WTC11 (cell line): Measurements from ENCODE around the gene SLC25A31. TPM values are rescaled to one million over a fixed set of nuclear protein-coding genes. Genes with fewer than 3 reads are reported as not detected.

Source experiments
- ATAC-seq: fragments of 200-7000 bp; cut with Tn5 transposase; 2 replicates; pipeline ENCODE4 v1.10.0; 2021; ENCODE audit warnings: mild to moderate bottlenecking, moderate library complexity
- CTCF ChIA-PET: fragments of 300-600 bp; sonication (Branson Sonifier 250); formaldehyde crosslinking; loops from one replicate; lab custom pipeline; 2021; ENCODE audit warnings: antibody characterized with exemption; lab: Charles Lee
- POLR2A ChIA-PET: fragments of 350-600 bp; sonication (Branson Sonifier 250); formaldehyde crosslinking; loops from one replicate; lab custom pipeline; 2021; ENCODE audit warnings: antibody characterized with exemption; lab: Charles Lee
- DNase-seq: peaks from one replicate; pipeline ENCODE4 v3.0.0; 2021; ENCODE audit warnings: low spot score
- H3K27ac Mint-ChIP-seq: 2 replicates; pipeline ENCODE4 v1.8.0; 2021; ENCODE audit warnings: mixed read lengths
- H3K27me3 Mint-ChIP-seq: 2 replicates; pipeline ENCODE4 v1.8.0; 2021; ENCODE audit warnings: low read depth, mild to moderate bottlenecking, moderate library complexity, mixed read lengths
- H3K36me3 Mint-ChIP-seq: 2 replicates; pipeline ENCODE4 v1.8.0; 2021; ENCODE audit warnings: mixed read lengths
- H3K4me1 Mint-ChIP-seq: 2 replicates; pipeline ENCODE4 v1.8.0; 2022; ENCODE audit warnings: mixed read lengths
- H3K4me3 Mint-ChIP-seq: 2 replicates; pipeline ENCODE4 v1.8.0; 2021; ENCODE audit warnings: mild to moderate bottlenecking, moderate library complexity, mixed read lengths
- H3K9me3 Mint-ChIP-seq: 2 replicates; pipeline ENCODE4 v1.8.0; 2021; ENCODE audit warnings: mixed read lengths
- ERG ChIP-seq: fragments of 250-450 bp; sonication (Bioruptor Pico); IDR thresholded peaks from 2 replicates; pipeline ENCODE4 v1.8.0; 2021; ENCODE audit warnings: mild to moderate bottlenecking
- GRHL2 ChIP-seq: fragments of 250-450 bp; sonication (Bioruptor Pico); IDR thresholded peaks from 2 replicates; pipeline ENCODE4 v1.8.0; 2022; ENCODE audit warnings: mild to moderate bottlenecking, moderate library complexity; ENCODE audit not compliant: insufficient replicate concordance, severe bottlenecking
- HMGXB4 ChIP-seq: sonication (generic); formaldehyde crosslinking; IDR thresholded peaks from 2 replicates; pipeline ENCODE4 v1.8.1; 2023; ENCODE audit warnings: mild to moderate bottlenecking, moderate library complexity, missing genetic modification reagents
- MXD4 ChIP-seq: fragments of 250-450 bp; sonication (Bioruptor Pico); IDR thresholded peaks from 2 replicates; pipeline ENCODE4 v1.8.0; 2021; ENCODE audit warnings: mild to moderate bottlenecking, moderate library complexity, borderline replicate concordance
- NR3C1 ChIP-seq: sonication (generic); formaldehyde crosslinking; conservative IDR thresholded peaks from 2 replicates; pipeline ENCODE4 v1.8.1; 2023; ENCODE audit warnings: low read depth, mild to moderate bottlenecking, missing genetic modification reagents
- ZBTB43 ChIP-seq: sonication (generic); formaldehyde crosslinking; IDR thresholded peaks from 2 replicates; pipeline ENCODE4 v1.8.1; 2023; ENCODE audit warnings: mild to moderate bottlenecking, missing genetic modification reagents
- ZNF416 ChIP-seq: fragments of 250-450 bp; sonication (Bioruptor Pico); IDR thresholded peaks from 2 replicates; pipeline ENCODE4 v1.9.0; 2021; ENCODE audit warnings: mild to moderate bottlenecking, inconsistent platforms
- total RNA-seq: library from RNA; stranded (reverse); gene quantifications from 3 replicates; pipeline ENCODE4 v1.2.3, GENCODE V29; 2021
- TF ChIP-seq, protein P1 (sequence below): sonication (generic); formaldehyde crosslinking; IDR thresholded peaks from 2 replicates; pipeline ENCODE4 v1.8.0; 2023; ENCODE audit warnings: missing genetic modification reagents
- TF ChIP-seq, protein P2 (sequence below): fragments of 200-600 bp; IDR thresholded peaks from 2 replicates; pipeline ENCODE4 v1.8.0; 2022; ENCODE audit warnings: antibody characterized with exemption
- TF ChIP-seq, protein P3 (sequence below): sonication (generic); formaldehyde crosslinking; IDR thresholded peaks from 2 replicates; pipeline ENCODE4 v1.8.1; 2022; ENCODE audit warnings: mild to moderate bottlenecking, moderate library complexity, missing genetic modification reagents

SLC25A31 gene
- total RNA-seq, 1 experiment from 2014 or later = not detected

DNA sequence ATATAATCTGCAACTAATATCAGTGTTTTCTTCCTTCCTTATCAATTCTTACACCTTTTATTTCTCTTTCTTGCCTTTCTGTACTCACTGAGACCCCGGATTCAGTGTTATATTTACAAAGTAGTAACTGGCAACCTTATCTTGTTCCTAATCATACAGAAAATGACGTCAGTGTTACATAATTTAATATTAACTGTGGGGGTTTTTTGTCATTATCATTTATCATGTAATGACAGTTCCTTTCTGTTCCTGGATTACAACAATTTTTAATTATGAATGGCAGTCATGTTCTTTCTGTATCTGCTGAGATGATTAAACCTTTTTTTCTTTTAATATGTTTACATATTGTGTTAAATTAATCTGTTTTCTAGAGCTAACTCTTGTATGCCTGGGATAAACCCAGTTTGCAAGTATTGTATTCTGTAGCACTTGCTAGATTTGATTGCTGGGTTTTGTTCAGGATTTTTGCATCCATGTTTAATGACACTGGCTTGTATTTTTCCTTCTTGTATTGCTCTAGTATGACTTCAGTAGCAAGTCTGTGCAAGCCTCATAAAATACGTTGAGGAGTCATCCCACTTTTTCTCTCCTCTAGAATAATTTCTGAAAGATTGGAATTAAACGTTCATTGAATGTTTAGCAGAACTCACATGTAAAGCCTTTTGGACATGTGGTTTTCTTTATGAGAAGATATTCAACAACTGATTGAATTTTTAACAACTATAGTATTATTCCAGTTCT, 41.5 kb downstream of the SLC25A31 start:
- Mint-ChIP-seq H3K4me3 (no peak overlapping the region), H3K27ac (no peak overlapping the region), H3K36me3 (no peaks in the 10 kb centered on the region), H3K27me3 (no peaks in the 10 kb centered on the region), H3K9me3 (no peaks in the 10 kb centered on the region), H3K4me1 (peaks cover 2% of the 10 kb centered on the region; the same call in 1 of the 2 replicates)
- no peak for ATAC-seq
- CTCF ChIA-PET = no interaction called here
- POLR2A ChIA-PET = no interaction called here
- no peak for DNase-seq
- TF ChIP-seq HMGXB4 (no peak), NR3C1 (CRISPR knock-in tag) (no peak), GRHL2 (CRISPR knock-in tag) (no peak), ZNF416 (CRISPR knock-in tag) (no peak), ZBTB43 (CRISPR knock-in tag) (no peak), MXD4 (CRISPR knock-in tag) (no peak)
- TF ChIP-seq, protein P1, sequence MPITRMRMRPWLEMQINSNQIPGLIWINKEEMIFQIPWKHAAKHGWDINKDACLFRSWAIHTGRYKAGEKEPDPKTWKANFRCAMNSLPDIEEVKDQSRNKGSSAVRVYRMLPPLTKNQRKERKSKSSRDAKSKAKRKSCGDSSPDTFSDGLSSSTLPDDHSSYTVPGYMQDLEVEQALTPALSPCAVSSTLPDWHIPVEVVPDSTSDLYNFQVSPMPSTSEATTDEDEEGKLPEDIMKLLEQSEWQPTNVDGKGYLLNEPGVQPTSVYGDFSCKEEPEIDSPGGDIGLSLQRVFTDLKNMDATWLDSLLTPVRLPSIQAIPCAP = no peak
- TF ChIP-seq, protein P2, sequence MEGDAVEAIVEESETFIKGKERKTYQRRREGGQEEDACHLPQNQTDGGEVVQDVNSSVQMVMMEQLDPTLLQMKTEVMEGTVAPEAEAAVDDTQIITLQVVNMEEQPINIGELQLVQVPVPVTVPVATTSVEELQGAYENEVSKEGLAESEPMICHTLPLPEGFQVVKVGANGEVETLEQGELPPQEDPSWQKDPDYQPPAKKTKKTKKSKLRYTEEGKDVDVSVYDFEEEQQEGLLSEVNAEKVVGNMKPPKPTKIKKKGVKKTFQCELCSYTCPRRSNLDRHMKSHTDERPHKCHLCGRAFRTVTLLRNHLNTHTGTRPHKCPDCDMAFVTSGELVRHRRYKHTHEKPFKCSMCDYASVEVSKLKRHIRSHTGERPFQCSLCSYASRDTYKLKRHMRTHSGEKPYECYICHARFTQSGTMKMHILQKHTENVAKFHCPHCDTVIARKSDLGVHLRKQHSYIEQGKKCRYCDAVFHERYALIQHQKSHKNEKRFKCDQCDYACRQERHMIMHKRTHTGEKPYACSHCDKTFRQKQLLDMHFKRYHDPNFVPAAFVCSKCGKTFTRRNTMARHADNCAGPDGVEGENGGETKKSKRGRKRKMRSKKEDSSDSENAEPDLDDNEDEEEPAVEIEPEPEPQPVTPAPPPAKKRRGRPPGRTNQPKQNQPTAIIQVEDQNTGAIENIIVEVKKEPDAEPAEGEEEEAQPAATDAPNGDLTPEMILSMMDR = no peak
- TF ChIP-seq, protein P3, sequence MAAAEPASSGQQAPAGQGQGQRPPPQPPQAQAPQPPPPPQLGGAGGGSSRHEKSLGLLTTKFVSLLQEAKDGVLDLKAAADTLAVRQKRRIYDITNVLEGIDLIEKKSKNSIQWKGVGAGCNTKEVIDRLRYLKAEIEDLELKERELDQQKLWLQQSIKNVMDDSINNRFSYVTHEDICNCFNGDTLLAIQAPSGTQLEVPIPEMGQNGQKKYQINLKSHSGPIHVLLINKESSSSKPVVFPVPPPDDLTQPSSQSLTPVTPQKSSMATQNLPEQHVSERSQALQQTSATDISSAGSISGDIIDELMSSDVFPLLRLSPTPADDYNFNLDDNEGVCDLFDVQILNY (CRISPR knock-in tag) = no peak

GRCh38 chr4:127772769-127773671, 42.8 kb downstream of the SLC25A31 start:
- H3K9me3 Mint-ChIP-seq = no peaks in the 10 kb centered on the region
- no peaks in the 10 kb centered on the region for H3K27me3 Mint-ChIP-seq
- POLR2A ChIA-PET = no interaction called here

More at GRCh38 chr4:127772769-127773671, 42.8 kb downstream of the SLC25A31 start:
- DNase-seq (no peak), ATAC-seq (no peak)
- Mint-ChIP-seq H3K27ac (no peak overlapping the region), H3K36me3 (no peaks in the 10 kb centered on the region), H3K4me1 (peaks cover 10% of the 10 kb centered on the region; the same call in 1 of the 2 replicates), H3K4me3 (no peak overlapping the region)
- CTCF ChIA-PET = no interaction called here
- TF ChIP-seq HMGXB4 (no peak), ERG (CRISPR knock-in tag) (no peak)
